ENCODE measurements around the gene NFX1. TPM values are rescaled to one million over a fixed set of nuclear protein-coding genes. Genes with fewer than 3 reads are reported as not detected.
"Not testable (repeated sequence)": the region's sequence is repeated elsewhere in the genome, so short reads cannot be mapped to it uniquely, and the experiment has no call there.

Gene NFX1
- total and polyA plus RNA-seq, 8 donors, result 11.3 to 46.9 (median 25.5) TPM

- 75 to 80% (median 77%) methylated on average over 6 to 9 of the region's 9 CpGs for WGBS, 5 donors
- intact Hi-C loops (cut with DNase I; ENCODE audit: low total_unique reads); H3K9me3 ChIP-seq; H3K27me3 ChIP-seq; H3K27ac ChIP-seq; H3K36me3 ChIP-seq; DNase-seq; H3K4me3 ChIP-seq: not testable (repeated sequence)
- peaks cover 7 to 20% (median 12%) of the 10 kb centered on the region in 4 donors for H3K4me1 ChIP-seq
These were observed 96.7 kb downstream of the NFX1 start for GRCh38 chr9:33386998-33387397.

GRCh38 chr9:33388110-33388994 is 98.0 kb downstream of the NFX1 start:
- Histone ChIP-seq H3K9me3 (no peaks in the 10 kb centered on the region), H3K36me3 (no peaks in the 10 kb centered on the region), H3K4me1 (peaks cover 7 to 32% (median 15%) of the 10 kb centered on the region in 4 donors), H3K4me3 (no peak overlapping the region), H3K27ac (no peak overlapping the region), H3K27me3 (no peaks in the 10 kb centered on the region)
- TF ChIP-seq POLR2A (IDR thresholded peaks at IDR 0.05), result no peak
- TF ChIP-seq POLR2AphosphoS5 (IDR thresholded peaks at IDR 0.05), result no peak
- TF ChIP-seq EP300 (IDR thresholded peaks at IDR 0.05), result no peak
- no peak for TF ChIP-seq CTCF (IDR thresholded peaks at IDR 0.05)
- intact Hi-C loops (cut with DNase I; ENCODE audit: low total_unique reads), result no loop called here
- WGBS, 5 donors, result 87 to 91% (median 89%) methylated on average over 15 of the region's 15 CpGs
- DNase-seq, result no peak

- H3K4me3 ChIP-seq, result peak overlapping the region in 1 of 4 donors; percentile 3
- TF ChIP-seq POLR2AphosphoS5 (IDR thresholded peaks at IDR 0.05), result peak; percentile 15 to 61 (median 39)
- WGBS, 5 donors, result 8 to 18% (median 11%) methylated on average over 7 to 9 of the region's 9 CpGs
These were observed 100.9 kb downstream of the NFX1 start for GRCh38 chr9:33391111-33391771.

GRCh38 chr9:33392591-33393021 is 102.3 kb downstream of the NFX1 start:
- H3K36me3 ChIP-seq; H3K4me3 ChIP-seq; H3K9me3 ChIP-seq; H3K27me3 ChIP-seq; intact Hi-C loops (cut with DNase I; ENCODE audit: low total_unique reads); DNase-seq: not testable (repeated sequence)
- WGBS, 5 donors, result 56 to 84% (median 69%) methylated on average over 5 to 7 of the region's 7 CpGs
- H3K27ac ChIP-seq, result peak overlapping the region in 3 of 5 donors; percentile 1 to 51 (median 22)
- H3K4me1 ChIP-seq, result peaks cover 7 to 36% (median 22%) of the 10 kb centered on the region in 4 donors

More at GRCh38 chr9:33391111-33391771, 100.9 kb downstream of the NFX1 start:
- H3K4me1 ChIP-seq, result peaks cover 7 to 36% (median 22%) of the 10 kb centered on the region in 4 donors
- H3K36me3 ChIP-seq; intact Hi-C loops (cut with DNase I; ENCODE audit: low total_unique reads); H3K9me3 ChIP-seq; H3K27me3 ChIP-seq: not testable (repeated sequence)
- peak; percentile 73 to 93 for DNase-seq
- peak overlapping the region; percentile 54 to 82 (median 77) for H3K27ac ChIP-seq

- Histone ChIP-seq H3K27ac (peak overlapping the region in 2 of 5 donors; percentile 22 to 51), H3K4me3 (no peak overlapping the region), H3K9me3 (no peaks in the 10 kb centered on the region), H3K36me3 (no peaks in the 10 kb centered on the region), H3K27me3 (no peaks in the 10 kb centered on the region), H3K4me1 (peaks cover 7 to 36% (median 22%) of the 10 kb centered on the region in 4 donors)
- intact Hi-C loops (cut with DNase I; ENCODE audit: low total_unique reads), result no loop called here
- WGBS, 5 donors, result 69 to 74% (median 73%) methylated on average over 11 of the region's 11 CpGs
- DNase-seq, result no peak
- TF ChIP-seq EP300 (IDR thresholded peaks at IDR 0.05), result no peak
- no peak for TF ChIP-seq POLR2AphosphoS5 (IDR thresholded peaks at IDR 0.05)
- TF ChIP-seq POLR2A (IDR thresholded peaks at IDR 0.05), result no peak
- TF ChIP-seq CTCF (IDR thresholded peaks at IDR 0.05), result no peak
These were observed 103.3 kb downstream of the NFX1 start for GRCh38 chr9:33393581-33393980.

- DNase-seq; H3K27me3 ChIP-seq; intact Hi-C loops (cut with DNase I; ENCODE audit: low total_unique reads); H3K4me3 ChIP-seq; H3K36me3 ChIP-seq; H3K9me3 ChIP-seq: not testable (repeated sequence)
- peaks cover 7 to 36% (median 22%) of the 10 kb centered on the region in 4 donors for H3K4me1 ChIP-seq
- 65 to 85% (median 76%) methylated on average over 3 of the region's 3 CpGs for WGBS, 5 donors
- H3K27ac ChIP-seq, result peak overlapping the region in 1 of 5 donors; percentile 51
These were observed 103.7 kb downstream of the NFX1 start for GRCh38 chr9:33393986-33394385.

- H3K9me3 ChIP-seq; H3K27me3 ChIP-seq; H3K36me3 ChIP-seq; intact Hi-C loops (cut with DNase I; ENCODE audit: low total_unique reads): not testable (repeated sequence)
- peak; percentile 68 to 80 for DNase-seq
- peak overlapping the region in 1 of 5 donors; percentile 49 for H3K27ac ChIP-seq
- H3K4me3 ChIP-seq, result peak overlapping the region in 1 of 4 donors; percentile 22
- 45 to 78% (median 55%) methylated on average over 14 to 15 of the region's 15 CpGs for WGBS, 5 donors
- H3K4me1 ChIP-seq, result peaks cover 7 to 33% (median 22%) of the 10 kb centered on the region in 4 donors
These were observed 105.0 kb downstream of the NFX1 start for GRCh38 chr9:33395159-33395879.

- H3K4me1 ChIP-seq, result peaks cover 0 to 22% (median 7%) of the 10 kb centered on the region in 4 donors
- H3K36me3 ChIP-seq; H3K9me3 ChIP-seq; DNase-seq; intact Hi-C loops (cut with DNase I; ENCODE audit: low total_unique reads); H3K27ac ChIP-seq; H3K4me3 ChIP-seq; H3K27me3 ChIP-seq: not testable (repeated sequence)
- WGBS, 5 donors, result 66 to 84% (median 78%) methylated on average over 2 to 3 of the region's 4 CpGs
These were observed 107.5 kb downstream of the NFX1 start for GRCh38 chr9:33397801-33398200.

Measured in stomach (tissue), 9 donors.